ENCODE data around the gene PAIP1.
"Not testable (repeated sequence)": the region's sequence is repeated elsewhere in the genome, so short reads cannot be mapped to it uniquely, and the experiment has no call there.

PAIP1 gene

DNA sequence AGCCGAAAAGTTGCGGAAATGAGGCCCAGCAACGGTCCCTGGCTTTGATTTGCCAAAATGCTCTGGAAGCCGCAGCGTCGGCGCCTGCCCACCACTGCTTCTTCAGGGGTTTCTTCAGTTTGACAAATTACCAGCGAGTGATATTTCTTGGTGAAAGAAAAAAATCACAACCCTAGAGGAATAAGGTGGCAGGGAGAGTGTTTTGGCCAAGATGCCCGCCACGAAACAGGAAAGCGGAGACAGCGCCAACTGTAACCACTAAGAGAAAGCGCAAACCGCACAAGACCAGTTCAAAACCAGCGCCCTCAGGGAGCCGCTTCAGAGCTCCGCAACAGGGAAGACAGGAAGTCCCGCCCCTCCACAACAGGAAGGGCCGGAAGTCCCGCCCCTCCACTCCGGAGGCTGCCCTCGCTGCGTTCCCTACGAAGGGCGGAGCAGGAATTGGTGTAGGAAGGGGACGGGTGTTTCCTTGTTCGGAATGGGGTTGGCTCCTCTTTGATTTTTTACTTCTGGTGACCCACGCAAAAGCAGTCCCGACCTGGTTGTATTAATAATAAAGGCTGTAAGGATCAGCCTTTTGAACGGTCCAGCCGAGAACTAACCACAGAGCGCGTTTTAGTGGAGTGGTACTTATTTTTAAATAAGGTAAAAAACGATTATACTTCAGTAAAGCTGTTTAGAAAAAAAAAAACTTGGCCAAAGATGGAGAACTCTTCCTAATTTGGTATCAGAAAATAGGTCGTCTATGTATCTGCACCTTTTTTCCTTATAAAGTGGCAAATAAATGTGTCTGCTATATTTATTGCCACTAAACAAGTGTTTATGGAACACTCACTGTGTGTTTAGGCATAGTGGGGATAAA is 41.8 kb downstream of the PAIP1 start, which contains the start of gene C5orf34:
C5orf34 (minus strand) TSS at position 333 of the 862 bp plus-strand sequence. CDS start 5,809 bp downstream, outside the sequence.
- peak; percentile 98 to 99 (median 99) for DNase-seq

DNA sequence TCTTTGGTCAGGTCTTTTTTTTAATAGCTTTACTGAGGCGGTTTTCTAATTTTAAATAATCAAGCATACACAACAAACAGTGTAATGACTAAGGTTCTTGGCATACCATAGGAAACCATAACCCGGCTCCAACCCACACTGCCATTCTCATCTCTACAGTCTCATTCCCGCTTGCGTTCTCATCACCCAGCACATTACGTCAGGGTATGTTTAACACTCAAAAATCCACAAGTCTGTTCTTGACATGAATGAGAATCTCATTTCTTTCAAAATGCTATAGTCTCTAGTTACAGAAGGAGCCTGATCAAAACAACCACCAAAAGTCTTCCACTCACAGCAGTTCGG is 42.4 kb downstream of the PAIP1 start:
- DNase-seq = no peak

DNA sequence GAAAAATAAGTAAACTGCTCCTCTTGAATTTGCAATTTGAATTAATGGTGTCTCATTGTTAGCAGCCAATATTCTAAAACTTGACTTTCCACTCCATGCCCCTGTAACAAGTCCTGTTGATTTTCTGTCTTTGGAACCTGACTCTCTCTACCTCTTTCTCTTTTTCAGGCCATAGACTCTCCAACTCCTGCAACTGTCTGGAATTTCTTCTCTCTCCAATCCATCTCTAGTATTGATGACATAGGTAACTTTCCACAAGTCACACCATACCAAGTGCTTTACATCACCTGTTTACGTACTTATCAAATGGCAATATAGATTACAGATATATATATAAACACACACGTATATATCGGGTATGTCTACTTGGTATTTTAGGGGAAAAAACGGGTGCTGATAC is 42.9 kb downstream of the PAIP1 start:
- DNase-seq = no peak

DNA sequence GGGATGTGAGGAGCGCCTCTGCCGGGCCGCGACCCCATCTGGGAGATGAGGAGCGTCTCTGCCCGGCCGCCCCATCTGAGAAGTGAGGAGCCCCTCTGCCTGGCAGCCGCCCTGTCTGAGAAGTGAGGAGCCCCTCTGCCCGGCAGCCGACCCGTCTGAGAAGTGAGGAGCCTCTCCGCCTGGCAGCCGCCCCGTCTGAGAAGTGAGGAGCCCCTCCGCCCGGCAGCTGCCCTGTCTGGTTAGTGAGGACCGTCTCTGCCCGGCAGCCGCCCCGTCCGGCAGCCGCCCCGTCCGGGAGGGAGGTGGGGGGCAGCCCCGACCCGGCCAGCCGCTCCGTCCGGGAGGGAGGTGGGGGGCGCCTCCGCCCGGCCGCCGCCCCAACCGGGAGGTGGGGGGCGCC is 45.8 kb downstream of the PAIP1 start:
- not testable (repeated sequence) for DNase-seq

DNA sequence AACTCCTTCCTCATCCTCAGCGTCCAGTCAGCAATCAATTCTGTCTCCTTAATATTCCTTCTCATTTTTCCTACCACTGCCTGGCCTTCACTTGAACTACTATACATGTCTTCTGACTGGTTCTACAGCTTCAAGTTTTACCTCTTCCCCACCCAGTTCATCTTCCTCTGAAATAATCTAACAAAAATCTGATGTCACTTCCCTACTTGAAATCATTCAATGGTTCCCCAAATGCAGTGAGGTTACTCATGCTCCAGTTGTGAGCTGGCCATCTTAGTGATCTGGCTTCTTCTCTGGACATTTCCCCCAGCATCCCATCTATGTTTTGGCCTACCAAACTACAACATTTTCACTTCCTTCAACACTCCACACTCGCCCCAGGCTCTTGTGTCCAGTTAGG is 58.3 kb downstream of the PAIP1 start:
- peak; percentile 32 to 65 (median 48) for DNase-seq

DNA sequence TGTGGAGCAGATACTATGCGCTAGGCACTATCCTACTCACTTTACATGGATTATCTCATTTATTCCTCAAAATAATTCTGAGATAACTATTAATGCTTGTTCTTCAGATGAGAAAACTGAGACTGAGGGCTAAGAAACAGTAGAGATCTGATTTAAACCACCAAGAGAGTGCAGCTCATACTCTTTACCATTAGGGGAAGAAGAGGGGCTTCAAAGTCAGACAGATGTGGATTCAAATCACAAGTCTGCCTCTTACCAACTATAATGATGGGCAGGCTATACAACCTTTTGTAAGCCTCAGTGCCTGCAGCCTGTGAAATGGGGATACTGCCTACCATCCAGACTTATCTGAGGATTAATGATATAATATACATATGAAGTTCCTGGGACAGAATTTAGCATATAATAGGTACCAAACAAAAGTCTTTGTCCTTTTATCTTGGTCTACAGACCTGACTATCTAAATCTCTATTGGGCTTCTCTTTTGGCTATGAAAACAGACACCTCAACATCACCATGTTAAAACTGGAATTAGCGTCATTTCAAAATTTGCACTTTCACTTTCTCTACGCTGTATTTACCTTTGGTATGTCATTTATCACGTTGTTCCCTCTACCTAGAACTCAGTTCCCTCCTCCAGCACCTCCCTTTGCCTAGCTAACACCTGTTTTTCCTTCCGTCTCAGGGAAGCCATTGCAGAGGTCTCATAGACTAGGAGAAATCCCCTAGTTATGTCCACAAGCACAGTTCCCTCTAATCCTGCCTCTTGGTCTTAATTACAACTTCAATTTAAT is 59.4 kb downstream of the PAIP1 start:
- DNase-seq = no peak

DNA sequence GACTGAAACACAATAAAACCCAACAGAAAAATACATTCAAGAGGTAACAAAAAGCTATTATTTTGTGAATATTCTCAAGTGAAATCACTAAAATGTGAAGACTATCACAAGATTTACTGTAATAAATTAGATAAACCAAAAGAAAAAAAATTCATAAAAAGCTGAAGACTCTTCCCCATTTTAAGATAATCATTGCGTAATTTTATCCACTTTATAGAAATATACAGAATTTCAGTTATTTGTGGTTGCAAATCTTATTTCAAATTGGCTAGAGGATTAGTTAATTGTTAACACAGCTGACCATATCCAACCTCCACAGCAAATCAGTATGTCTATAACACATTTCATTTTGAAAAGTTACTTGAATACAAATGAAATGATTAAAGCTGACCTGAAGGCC is 65.6 kb downstream of the PAIP1 start:
- DNase-seq = no peak

DNA sequence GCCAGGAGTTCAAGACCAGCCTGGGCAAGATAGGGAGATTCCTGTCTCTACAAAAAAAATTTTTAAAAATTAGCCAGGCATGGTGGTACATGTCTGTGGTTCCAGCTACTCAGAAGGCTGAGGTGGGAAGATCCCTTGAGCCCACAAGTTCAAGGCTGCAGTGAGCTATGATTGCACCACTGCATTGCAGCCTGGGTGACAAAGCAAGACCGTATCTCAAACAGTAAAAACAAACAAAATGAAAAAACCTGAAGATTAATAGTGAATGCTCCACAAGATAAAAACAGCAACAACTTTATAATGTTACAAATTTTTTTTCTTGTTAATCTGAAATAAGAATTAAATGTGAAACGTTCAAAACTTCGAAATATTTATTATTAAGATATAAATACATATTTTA is 70.5 kb downstream of the PAIP1 start:
- DNase-seq = no peak

DNA sequence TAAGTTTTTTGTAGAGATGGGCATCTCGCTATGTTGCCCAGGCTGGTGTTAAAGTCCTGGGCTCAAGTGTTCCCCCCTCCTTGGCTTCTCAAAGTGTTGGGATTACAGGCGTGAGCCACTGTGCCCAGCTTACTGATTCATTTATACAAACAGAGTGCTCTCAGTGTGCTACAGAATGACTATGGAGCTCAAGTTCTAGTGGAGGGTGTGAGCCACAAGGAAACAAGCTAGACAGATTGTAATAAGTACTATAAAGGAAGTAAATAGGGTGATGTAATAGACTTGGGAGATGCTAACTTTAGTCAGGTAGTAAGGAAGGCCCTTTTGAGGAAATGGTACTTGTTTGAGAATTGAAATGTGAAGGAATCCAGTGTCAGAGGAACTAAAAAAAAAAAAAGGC is 71.5 kb downstream of the PAIP1 start:
- peak in 2 of 4 experiments; percentile 11 to 14 for DNase-seq

DNA sequence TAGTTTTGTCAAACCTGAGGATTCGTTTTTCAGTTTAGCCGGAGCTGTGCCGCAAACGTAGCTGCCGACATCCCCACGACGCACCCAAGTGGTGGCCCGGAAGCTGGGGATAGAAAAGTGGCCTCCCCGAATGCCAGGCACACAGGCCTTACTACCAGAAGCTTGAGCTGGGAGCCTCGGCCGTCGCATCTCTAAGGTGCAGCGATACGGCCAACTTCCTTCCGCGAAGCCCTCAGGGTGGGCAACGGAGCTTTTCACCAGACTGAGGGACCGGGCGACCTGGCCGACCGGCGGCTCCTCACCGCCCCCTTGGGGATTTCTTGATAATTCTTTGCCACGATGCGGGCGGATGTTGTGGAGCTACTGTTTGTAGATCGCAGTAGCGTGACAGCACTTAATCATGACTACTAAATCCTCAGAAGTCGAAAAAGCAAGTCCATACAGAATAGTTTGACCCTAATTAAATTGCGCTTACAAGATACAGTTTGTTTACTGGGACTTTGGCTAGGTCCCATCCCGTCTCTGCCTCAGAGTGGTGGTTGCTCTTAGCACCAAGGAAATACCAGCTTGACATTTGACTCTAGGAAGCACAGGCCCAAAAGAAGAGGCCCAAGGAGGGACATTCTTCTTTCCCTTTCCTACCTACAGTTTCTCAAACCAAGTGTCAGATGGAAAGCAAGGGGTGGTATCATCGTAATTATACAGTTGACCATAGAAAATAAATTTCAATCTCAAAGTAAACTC is 72.6 kb downstream of the PAIP1 start:
- peak; percentile 86 to 92 (median 90) for DNase-seq

DNA sequence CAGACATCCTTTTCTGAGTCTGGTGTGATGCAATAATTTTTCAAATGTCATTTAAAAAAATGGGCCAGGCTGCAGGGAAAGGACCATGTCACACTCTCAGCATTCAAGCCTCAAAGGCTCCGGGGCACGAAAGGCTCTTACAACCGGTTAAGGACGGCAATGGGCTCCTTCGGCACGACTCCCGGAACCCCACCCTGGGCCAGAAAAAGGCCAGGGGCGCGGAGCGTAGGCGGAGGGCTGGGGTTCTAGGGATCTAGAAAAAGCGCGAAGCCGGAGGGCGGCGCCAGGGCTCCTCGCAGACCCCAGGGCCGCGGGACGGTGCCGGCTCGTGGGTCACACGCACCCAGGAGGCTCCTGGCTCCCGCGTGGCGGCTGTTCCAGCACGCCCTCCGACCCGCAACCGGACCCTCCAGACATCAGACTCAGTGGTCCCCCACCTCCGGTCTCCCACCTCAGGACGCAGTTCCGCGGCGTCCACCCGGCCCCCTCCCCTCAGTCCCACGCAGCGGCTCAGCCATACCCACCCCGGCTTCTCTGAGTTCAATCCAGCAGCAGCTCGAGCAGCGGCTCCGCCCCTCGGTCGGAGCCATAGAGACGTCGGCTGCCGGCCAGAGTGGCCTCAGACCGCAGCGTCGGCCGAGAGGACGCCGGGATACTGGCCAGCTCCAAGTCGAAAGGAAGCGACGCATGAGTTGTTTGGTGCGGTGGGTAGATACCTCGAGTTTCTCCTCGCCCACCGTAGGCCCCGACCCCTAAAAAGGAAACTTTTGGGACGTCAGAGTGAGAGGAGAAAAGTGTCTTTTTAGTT is 73.4 kb downstream of the PAIP1 start, which contains the start of gene TMEM267:
TMEM267 (minus strand) TSS at position 568 of the 808 bp plus-strand sequence. CDS start 29,896 bp downstream, outside the sequence.
- peak; percentile 94 to 97 (median 96) for DNase-seq

DNA sequence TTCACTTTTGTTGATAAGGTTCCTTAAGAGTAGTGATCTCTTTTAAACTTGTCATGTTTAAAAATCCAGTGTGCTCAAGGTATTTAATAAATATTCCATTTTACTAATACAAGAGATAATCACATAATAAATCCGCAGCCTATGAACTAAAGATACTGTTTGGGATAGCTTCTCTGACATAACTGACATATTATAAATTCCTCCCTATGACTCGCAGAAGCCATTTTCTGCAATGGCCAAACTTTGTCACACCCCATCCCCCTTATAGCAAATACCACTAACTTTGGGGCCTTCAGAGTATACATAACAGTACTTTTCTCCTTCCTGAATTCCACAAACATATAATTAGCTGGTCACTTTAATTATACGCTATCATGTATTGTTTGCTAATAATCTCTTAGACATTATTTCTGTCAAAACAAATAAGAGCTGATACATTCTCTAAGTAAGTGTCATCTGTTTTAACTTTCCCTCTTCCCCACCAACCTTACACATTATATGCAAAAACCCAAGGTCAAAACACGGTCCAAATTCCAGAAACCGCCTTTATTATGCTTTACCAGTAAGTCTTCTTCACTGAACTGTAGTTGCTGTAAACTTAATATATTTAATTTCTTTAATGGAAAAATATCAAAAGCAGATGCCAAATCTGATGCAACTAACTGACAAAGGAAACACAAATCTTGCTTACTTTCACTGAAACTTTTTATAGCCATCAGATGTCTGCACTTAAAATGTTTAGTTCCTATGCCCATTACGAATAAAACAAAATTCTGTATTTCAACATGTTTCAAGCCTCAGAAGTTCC is 74.2 kb downstream of the PAIP1 start:
- no peak for DNase-seq

Data from suppressor macrophage (primary cell).